Transverse colon (tissue), 4 donors: ENCODE data around the gene GPR78. TPM values are rescaled to one million over a fixed set of nuclear protein-coding genes. Genes with fewer than 3 reads are reported as not detected.
"Not testable (repeated sequence)": the region's sequence is repeated elsewhere in the genome, so short reads cannot be mapped to it uniquely, and the experiment has no call there.

Source experiments
- DNase-seq: peaks from one replicate; pipeline ENCODE4 v3.0.0-alpha.2; 2019
- H3K27ac ChIP-seq, 4 donors: fragments of 200-600 bp; sonication (generic); 2 replicates each; pipeline ENCODE4 v1.5.1; 2016 to 2018; ENCODE audit warnings: inconsistent platforms in 4 of 4
- H3K27me3 ChIP-seq: fragments of 200-600 bp; sonication (generic); 2 replicates; pipeline ENCODE4 v1.5.1; 2017; ENCODE audit warnings: inconsistent platforms
- H3K36me3 ChIP-seq, 4 donors: fragments of 200-600 bp; sonication (generic); 2 replicates each; pipeline ENCODE4 v1.5.1; 2017 to 2019; ENCODE audit warnings: inconsistent platforms in 4 of 4
- H3K4me1 ChIP-seq, 4 donors: fragments of 200-600 bp; sonication (generic); 2 replicates each; pipeline ENCODE4 v1.5.1; 2017 to 2020; ENCODE audit warnings: inconsistent platforms in 4 of 4
- H3K4me3 ChIP-seq, 4 donors: fragments of 200-600 bp; sonication (generic); 1 replicate in 1 of 4; 2 replicates in 3 of 4; pipeline versions ENCODE4 v1.5.1 to v1.6.1; 2017 to 2019; ENCODE audit warnings: inconsistent platforms in 4 of 4
- H3K9me3 ChIP-seq, 2 donors: fragments of 200-600 bp; sonication (generic); 2 replicates each; pipeline ENCODE4 v1.5.1; 2017 to 2019; ENCODE audit warnings: inconsistent platforms in 2 of 2
- CTCF ChIP-seq, 5 experiments: fragments of 200-600 bp in 3 of 5; fragments of 450-650 bp in 2 of 5; sonication (generic) in 3 of 5; IDR thresholded peaks; 1 replicate in 2 of 5; 2 replicates in 3 of 5; pipeline ENCODE4 v1.5.1; 2016 to 2017; ENCODE audit warnings: antibody characterized with exemption in 5 of 5, inconsistent platforms in 3 of 5, mild to moderate bottlenecking in 2 of 5, moderate library complexity in 1 of 5
- EP300 ChIP-seq: sonication (generic); formaldehyde crosslinking; IDR thresholded peaks from one replicate; pipeline ENCODE4 v1.6.1; 2017; ENCODE audit warnings: antibody characterized with exemption, low read depth
- POLR2A ChIP-seq: fragments of 450-650 bp; IDR thresholded peaks from one replicate; pipeline ENCODE4 v1.6.1; 2016; ENCODE audit warnings: antibody characterized with exemption, mild to moderate bottlenecking, moderate library complexity
- POLR2AphosphoS5 ChIP-seq, 3 donors: sonication (generic); formaldehyde crosslinking; IDR thresholded peaks; one replicate each; pipeline ENCODE4 v1.6.1; 2016; ENCODE audit warnings: antibody characterized with exemption in 3 of 3
- whole genome bisulfite sequencing, 2 donors: methylation state at CpG; one replicate each; pipeline ENCODE4 v1.1.5; 2018; ENCODE audit warnings: low coverage in 1 of 2; 5-methylcytosine and 5-hydroxymethylcytosine counted together
- in situ Hi-C, 4 donors: fragments of 200-750 bp; cut with MboI; loops; one replicate each; pipeline versions ENCODE4 v1.15.0 to v1.15.1; 2017; ENCODE audit warnings: low sequenced_read_pairs in 3 of 4, low pct_ligation_motif_present in 1 of 4, low pct_unique_long_range_greater_than_20kb in 1 of 4
- intact Hi-C: fragments of 100-400 bp; cut with DNase I; formaldehyde crosslinking; loops from one replicate; pipeline ENCODE4 v1.15.1; 2023; ENCODE audit warnings: low total_unique reads
- total RNA-seq, 4 donors: library from RNA; depleted of rRNA; stranded (reverse); fragments of >200 nt; gene quantifications; one replicate each; pipeline ENCODE4 v1.1.0, GENCODE V29; 2016

GPR78 gene
- total RNA-seq, 4 donors from 2014 or later = 0.14 TPM; not detected in 3

DNA sequence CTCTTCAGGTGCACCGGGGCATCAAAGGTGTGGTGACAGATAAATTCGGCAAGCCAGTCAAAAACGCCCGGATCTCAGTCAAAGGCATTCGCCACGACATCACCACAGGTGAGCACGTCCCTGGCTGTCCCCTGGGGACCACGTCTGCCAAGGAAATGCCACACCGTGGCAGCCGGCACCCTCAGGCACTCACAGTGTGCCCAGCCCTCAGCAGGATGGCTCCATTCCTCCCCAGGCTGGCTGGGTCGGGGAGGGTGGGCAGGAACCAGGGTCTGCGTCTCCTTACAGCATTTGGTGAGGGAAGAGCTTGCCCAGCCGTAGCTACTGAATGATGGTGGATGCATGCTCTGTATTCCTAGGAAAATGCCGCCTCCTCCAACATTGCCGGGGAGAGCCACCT lies 38.2 kb downstream of the GPR78 start:
- in situ Hi-C loops = no loop called here
- 80 to 85% methylated on average over 1 to 15 of the region's 15 CpGs for WGBS, 2 donors

GRCh38 chr4:8618961-8619720 lies 38.9 kb downstream of the GPR78 start:
- no peaks in the 10 kb centered on the region for H3K4me1 ChIP-seq
- in situ Hi-C loops (no loop called here), intact Hi-C loops (no loop called here)
- no peaks in the 10 kb centered on the region for H3K9me3 ChIP-seq
- TF ChIP-seq EP300 = no peak
- TF ChIP-seq POLR2AphosphoS5 (IDR thresholded peaks at IDR 0.05) = no peak
- TF ChIP-seq CTCF (IDR thresholded peaks at IDR 0.05) = no peak
- TF ChIP-seq POLR2A = no peak
- H3K36me3 ChIP-seq = no peaks in the 10 kb centered on the region
- H3K4me3 ChIP-seq = no peak overlapping the region
- DNase-seq = no peak
- H3K27ac ChIP-seq = no peak overlapping the region
- H3K27me3 ChIP-seq = no peaks in the 10 kb centered on the region
- WGBS, 2 donors = 88 to 100% methylated on average over 2 to 28 of the region's 28 CpGs

More for the DNA sequence above, 38.2 kb downstream of the GPR78 start:
- no peak for TF ChIP-seq EP300
- H3K4me1 ChIP-seq = no peaks in the 10 kb centered on the region
- H3K9me3 ChIP-seq = no peaks in the 10 kb centered on the region
- no peak overlapping the region for H3K4me3 ChIP-seq
- no peak for DNase-seq
- intact Hi-C loops = no loop called here
- H3K36me3 ChIP-seq = no peaks in the 10 kb centered on the region
- no peak overlapping the region for H3K27ac ChIP-seq
- no peaks in the 10 kb centered on the region for H3K27me3 ChIP-seq

DNA sequence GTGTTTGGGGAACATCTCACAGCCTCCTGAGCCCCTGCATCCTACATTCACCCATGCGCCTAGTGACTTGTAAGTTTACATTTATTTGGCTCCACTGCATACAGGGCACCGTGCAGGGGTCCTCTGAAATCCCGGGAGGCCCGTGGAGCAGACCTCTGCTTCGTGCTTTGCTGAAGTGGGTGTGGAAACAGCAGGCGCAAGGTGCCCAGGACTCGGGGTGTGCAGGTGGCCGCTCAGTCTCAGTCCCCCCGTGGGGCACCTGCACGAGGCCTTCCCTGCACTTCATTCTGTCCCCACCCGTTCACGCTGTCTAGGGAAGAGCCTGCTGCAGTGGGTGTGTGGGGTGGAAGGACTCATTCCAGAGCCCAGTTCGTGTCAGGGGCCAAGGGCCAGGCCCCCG lies 40.9 kb downstream of the GPR78 start:
- H3K4me3 ChIP-seq, H3K27ac ChIP-seq, DNase-seq, H3K9me3 ChIP-seq, H3K4me1 ChIP-seq, intact Hi-C loops, in situ Hi-C loops, H3K27me3 ChIP-seq, H3K36me3 ChIP-seq: not testable (repeated sequence)
- WGBS, 2 donors = no CpG with 5 or more reads among the region's 14 CpGs

- H3K9me3 ChIP-seq, DNase-seq, H3K27me3 ChIP-seq, H3K27ac ChIP-seq, H3K4me3 ChIP-seq, in situ Hi-C loops, intact Hi-C loops, H3K4me1 ChIP-seq, H3K36me3 ChIP-seq: not testable (repeated sequence)
- WGBS, 2 donors = no CpG with 5 or more reads among the region's 29 CpGs
Measured at GRCh38 chr4:8624601-8625272, 44.5 kb downstream of the GPR78 start.

GRCh38 chr4:8630240-8630905 lies 50.2 kb downstream of the GPR78 start:
- WGBS, 2 donors = no CpG with 5 or more reads among the region's 29 CpGs
- H3K4me1 ChIP-seq = not testable (repeated sequence)

GRCh38 chr4:8631896-8632295 lies 51.7 kb downstream of the GPR78 start:
- H3K36me3 ChIP-seq, H3K27ac ChIP-seq, DNase-seq, H3K9me3 ChIP-seq, in situ Hi-C loops, H3K4me3 ChIP-seq, H3K4me1 ChIP-seq, intact Hi-C loops, H3K27me3 ChIP-seq: not testable (repeated sequence)
- 58% methylated on average over 2 of the region's 6 CpGs; no CpG with 5 or more reads in 1 of the 2 donors for WGBS, 2 donors

More at GRCh38 chr4:8630240-8630905, 50.2 kb downstream of the GPR78 start:
- H3K4me3 ChIP-seq, DNase-seq, H3K27ac ChIP-seq, in situ Hi-C loops, H3K9me3 ChIP-seq, intact Hi-C loops, H3K27me3 ChIP-seq, H3K36me3 ChIP-seq: not testable (repeated sequence)

- H3K27me3 ChIP-seq, H3K27ac ChIP-seq, H3K9me3 ChIP-seq, intact Hi-C loops, in situ Hi-C loops, H3K36me3 ChIP-seq, DNase-seq, H3K4me1 ChIP-seq, H3K4me3 ChIP-seq: not testable (repeated sequence)
- WGBS, 2 donors = 55 to 65% methylated on average over 4 to 7 of the region's 11 CpGs
Measured at GRCh38 chr4:8634773-8635172, 54.6 kb downstream of the GPR78 start.

DNA sequence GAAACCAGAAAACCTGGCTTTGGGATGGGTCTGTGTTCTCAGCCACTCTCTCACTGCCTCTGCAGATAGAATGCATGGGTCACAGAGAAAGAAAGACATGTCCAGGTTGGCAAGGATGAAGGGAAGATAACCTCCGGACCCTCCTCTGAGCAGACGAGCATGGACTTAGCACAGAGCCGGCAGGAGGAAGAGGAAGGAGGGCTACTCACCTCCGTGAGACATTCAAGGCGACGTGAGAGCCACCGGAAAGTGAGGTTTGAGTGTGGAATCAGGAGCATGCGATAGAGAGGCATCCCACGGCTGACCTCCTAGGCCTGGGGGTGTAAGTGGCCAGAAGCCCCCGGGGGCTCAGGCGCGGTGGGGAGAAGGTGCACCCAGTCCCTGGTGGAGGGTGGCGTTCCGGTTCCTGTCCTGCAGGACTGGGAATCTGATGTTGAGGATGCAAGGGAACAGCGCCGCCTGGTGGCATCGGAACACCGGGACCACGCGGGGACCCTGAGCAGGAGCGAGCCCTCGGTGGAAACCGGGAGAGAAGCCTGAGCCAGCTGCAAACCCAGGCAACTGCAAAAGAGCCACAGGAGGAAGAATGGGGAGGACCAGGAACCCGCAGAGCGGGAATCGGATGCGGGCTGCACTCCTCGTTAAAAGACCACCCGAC lies 55.8 kb downstream of the GPR78 start:
- not testable (repeated sequence) for H3K9me3 ChIP-seq
- no CpG with 5 or more reads among the region's 29 CpGs for WGBS, 2 donors

More for the DNA sequence above, 55.8 kb downstream of the GPR78 start:
- in situ Hi-C loops, H3K27ac ChIP-seq, H3K27me3 ChIP-seq, H3K4me1 ChIP-seq, intact Hi-C loops, DNase-seq, H3K36me3 ChIP-seq, H3K4me3 ChIP-seq: not testable (repeated sequence)
